Measurements from ENCODE around the gene DNAJC3.

GRCh38 chr13:95787356-95788099 lies 110.6 kb downstream of the DNAJC3 start:
- TF ChIP-seq CTCF (IDR thresholded peaks at IDR 0.05; ENCODE audit: insufficient read depth, low read length) (no peak), POLR2AphosphoS5 (IDR thresholded peaks at IDR 0.05; ENCODE audit: low read depth) (no peak), SPI1 (IDR thresholded peaks at IDR 0.05; ENCODE audit: borderline replicate concordance, low read depth) (no peak), REST (IDR thresholded peaks at IDR 0.05; ENCODE audit: insufficient replicate concordance, low read depth) (no peak)
